HepG2 (cell line): ENCODE results near the gene COMMD8. TPM values are rescaled to one million over a fixed set of nuclear protein-coding genes. Genes with fewer than 3 reads are reported as not detected.

ENCODE experiments used
- ATAC-seq: fragments of 200-7000 bp; cut with Tn5 transposase; 3 replicates; pipeline ENCODE4 v1.9.1; 2020; ENCODE audit warnings: mild to moderate bottlenecking, moderate library complexity
- BruUV-seq: library from RNA; stranded (reverse); fragments of 400-500 nt; replicated peaks from 2 replicates; lab custom pipeline; 2021; lab: Mats Ljungman, UMichigan
- CTCF ChIA-PET: fragments of 300-600 bp; formaldehyde crosslinking; extraction: SDS; loops from one replicate; lab custom pipeline; 2021; ENCODE audit warnings: low total read pairs, inconsistent platforms, low intra/inter-chr PET ratio; lab: Yijun Ruan, JAX
- POLR2A ChIA-PET: fragments of 350-600 bp; sonication (Branson Sonifier 250); formaldehyde crosslinking; loops from one replicate; lab custom pipeline; 2020; ENCODE audit warnings: antibody characterized with exemption, inconsistent platforms; lab: Yijun Ruan, JAX
- DNase-seq: peaks from one replicate; pipeline ENCODE4 v3.0.0-alpha.2; 2015; ENCODE audit warnings: low spot score
- FAIRE-seq: peaks from 3 replicates; lab custom pipeline; 2011; peaks lifted over from hg19 to GRCh38; lab: Jason Lieb, UNC
- H2AFZ ChIP-seq: one replicate; pipeline ENCODE4 v1.6.1; 2011; ENCODE audit warnings: low read length, inconsistent platforms
- H3K27ac ChIP-seq: fragments of 300-600 bp; 3 replicates; pipeline ENCODE4 v1.8.0; 2011; ENCODE audit warnings: mixed run types, mild to moderate bottlenecking, mixed read lengths, low read length, inconsistent platforms; ENCODE audit not compliant: insufficient read depth; ENCODE audit errors: extremely low read length
- H3K27me3 ChIP-seq, 2 experiments: fragments of 200-600 bp in 1 of 2; 2 replicates in 1 of 2; 3 replicates in 1 of 2; pipeline versions ENCODE4 v1.6.0 to v1.8.0; 2011; ENCODE audit warnings: low read length in 2 of 2, mild to moderate bottlenecking in 2 of 2, moderate library complexity in 2 of 2, inconsistent platforms in 1 of 2; ENCODE audit not compliant: insufficient read depth in 2 of 2, control insufficient read depth in 1 of 2
- H3K36me3 ChIP-seq, 2 experiments: fragments of 200-600 bp in 1 of 2; replicated peaks in 1 of 2; 2 replicates in 1 of 2; 3 replicates in 1 of 2; pipeline versions ENCODE4 v1.5.1 to v1.8.0; 2011; ENCODE audit warnings: low read length in 2 of 2, inconsistent platforms in 1 of 2; ENCODE audit not compliant: insufficient read depth in 2 of 2, control insufficient read depth in 1 of 2
- H3K4me1 ChIP-seq: 2 replicates; pipeline ENCODE4 v1.5.1; 2012; ENCODE audit warnings: low read length, inconsistent platforms; ENCODE audit not compliant: insufficient read depth
- H3K4me2 ChIP-seq: 2 replicates; pipeline ENCODE4 v1.6.0; 2011; ENCODE audit warnings: low read depth, low read length, inconsistent platforms
- H3K4me3 ChIP-seq, 3 experiments: fragments of 200-600 bp in 1 of 3; sonication (generic), shearing (Covaris generic) in 1 of 3; replicated peaks in 1 of 3; 2 replicates each; pipeline ENCODE4 v1.5.1; 2011 to 2016; ENCODE audit warnings: low read length in 3 of 3, inconsistent platforms in 2 of 3, low read depth in 2 of 3, mild to moderate bottlenecking in 2 of 3, control low read depth in 1 of 3, mixed read lengths in 1 of 3; ENCODE audit not compliant: insufficient read depth in 1 of 3
- H3K79me2 ChIP-seq: one replicate; pipeline ENCODE4 v1.6.1; 2011; ENCODE audit warnings: low read length, inconsistent platforms; ENCODE audit not compliant: insufficient read depth
- H3K9ac ChIP-seq: 2 replicates; pipeline ENCODE4 v1.6.0; 2011; ENCODE audit warnings: mild to moderate bottlenecking, low read depth, low read length, inconsistent platforms; ENCODE audit not compliant: insufficient read depth
- H3K9me3 ChIP-seq: 2 replicates; pipeline ENCODE4 v1.5.1; 2012; ENCODE audit warnings: mild to moderate bottlenecking, low read length
- H4K20me1 ChIP-seq: 2 replicates; pipeline ENCODE4 v1.6.0; 2011; ENCODE audit warnings: inconsistent platforms, mild to moderate bottlenecking, low read length, moderate library complexity; ENCODE audit not compliant: insufficient read depth
- CBX2 ChIP-seq, 2 experiments: fragments of 200-600 bp in 1 of 2; sonication (generic); formaldehyde crosslinking in 1 of 2; IDR thresholded peaks; 2 replicates each; pipeline versions ENCODE4 v1.7.0 to v1.8.1; 2018 to 2022; ENCODE audit warnings: low read depth in 2 of 2, low read length in 1 of 2, mild to moderate bottlenecking in 1 of 2, missing genetic modification reagents in 1 of 2
- CHD4 ChIP-seq: fragments of 200-600 bp; sonication (generic); IDR thresholded peaks from 2 replicates; pipeline ENCODE4 v1.7.0; 2017; ENCODE audit warnings: mild to moderate bottlenecking, low read length, borderline replicate concordance
- KAT7 ChIP-seq: IDR thresholded peaks from 2 replicates; pipeline ENCODE4 v1.6.1; 2018; ENCODE audit warnings: borderline replicate concordance, missing compliant biosample characterization
- KDM3A ChIP-seq: IDR thresholded peaks from 2 replicates; pipeline ENCODE4 v1.6.1; 2018; ENCODE audit warnings: low read depth, missing compliant biosample characterization
- NFRKB ChIP-seq: fragments of 450-650 bp; IDR thresholded peaks from 2 replicates; pipeline ENCODE4 v1.6.1; 2017
- PAF1 ChIP-seq: IDR thresholded peaks from 2 replicates; pipeline ENCODE4 v1.6.1; 2016; ENCODE audit warnings: missing genetic modification reagents, missing compliant biosample characterization
- RCOR2 ChIP-seq: IDR thresholded peaks from 2 replicates; pipeline ENCODE4 v1.6.1; 2016; ENCODE audit warnings: missing biosample characterization, missing genetic modification reagents
- RXRA ChIP-seq: sonication (generic); formaldehyde crosslinking; IDR thresholded peaks from 2 replicates; pipeline ENCODE4 v1.5.1; 2020; ENCODE audit warnings: missing genetic modification reagents
- ZBTB20 ChIP-seq: sonication (generic); formaldehyde crosslinking; IDR thresholded peaks from 2 replicates; pipeline ENCODE4 v1.8.1; 2023; ENCODE audit warnings: missing genetic modification reagents, low read depth, mild to moderate bottlenecking, borderline replicate concordance
- ZNF101 ChIP-seq: sonication (generic); formaldehyde crosslinking; IDR thresholded peaks from 2 replicates; pipeline ENCODE4 v1.4.0; 2020; ENCODE audit warnings: mild to moderate bottlenecking, low read depth, missing genetic modification reagents, borderline replicate concordance
- ZNF335 ChIP-seq: sonication (generic); formaldehyde crosslinking; IDR thresholded peaks from 2 replicates; pipeline ENCODE4 v1.4.0; 2020; ENCODE audit warnings: missing genetic modification reagents
- ZNF33B ChIP-seq: sonication (generic); formaldehyde crosslinking; IDR thresholded peaks from 2 replicates; pipeline ENCODE4 v1.5.1; 2020; ENCODE audit warnings: mild to moderate bottlenecking, missing genetic modification reagents
- ZNF547 ChIP-seq: sonication (generic); formaldehyde crosslinking; IDR thresholded peaks from 2 replicates; pipeline ENCODE4 v1.5.1; 2020; ENCODE audit warnings: mild to moderate bottlenecking, missing genetic modification reagents
- ZNF549 ChIP-seq: sonication (generic); formaldehyde crosslinking; IDR thresholded peaks from 2 replicates; pipeline ENCODE4 v1.5.0; 2020; ENCODE audit warnings: missing genetic modification reagents
- ZSCAN25 ChIP-seq: sonication (generic); formaldehyde crosslinking; IDR thresholded peaks from 2 replicates; pipeline ENCODE4 v1.8.0; 2022; ENCODE audit warnings: mild to moderate bottlenecking, missing genetic modification reagents
- WGBS: methylation state at CpG from one replicate; pipeline ENCODE4 v1.1.6; 2017; ENCODE audit warnings: low lambda C conversion rate; 5-methylcytosine and 5-hydroxymethylcytosine counted together
- in situ Hi-C: cut with HindIII; loops from 2 replicates; pipeline ENCODE4 v1.10.0; 2017; ENCODE audit warnings: low pct_unique_long_range_greater_than_20kb; ENCODE audit not compliant: extremely low pct_ligation_motif_present
- intact Hi-C: fragments of 100-400 bp; cut with micrococcal nuclease; formaldehyde crosslinking; loops from one replicate; pipeline ENCODE4 v1.10.0; 2022; ENCODE audit not compliant: unreplicated experiment
- polyA plus RNA-seq, 8 experiments: library from polyadenylated mRNA; depleted of rRNA in 3 of 8; stranded (reverse) in 7 of 8; unstranded in 1 of 8; fragments of >200 nt; fragmentation: Illumina TruSeq in 4 of 8; extraction: Trizol in 4 of 8; gene quantifications; 2 replicates each; pipeline versions ENCODE4 v1.2.1 to v1.2.3, GENCODE V29; 2011 to 2016; ENCODE audit warnings: low read depth in 4 of 8, missing spikeins in 1 of 8, mixed read lengths in 1 of 8; ENCODE audit not compliant: insufficient read depth in 1 of 8
- total RNA-seq, 5 experiments: library from RNA; depleted of rRNA; stranded (reverse); fragments of >200 nt; fragmentation: Illumina TruSeq; extraction: Trizol; gene quantifications; 2 replicates each; pipeline ENCODE4 v1.2.3, GENCODE V29; 2016; ENCODE audit warnings: low read depth in 1 of 5
- TF ChIP-seq, protein P1 (sequence below): sonication (generic); formaldehyde crosslinking; IDR thresholded peaks from 2 replicates; pipeline ENCODE4 v1.5.1; 2020; ENCODE audit warnings: mild to moderate bottlenecking, missing genetic modification reagents, moderate library complexity
- TF ChIP-seq, protein P2 (sequence below): sonication (generic); formaldehyde crosslinking; IDR thresholded peaks from 2 replicates; pipeline ENCODE4 v1.9.0; 2021; ENCODE audit warnings: missing genetic modification reagents, borderline replicate concordance

Gene COMMD8
- total and polyA plus RNA-seq, 2 of the 13 experiments (the other 11 are each of a cell fraction or from before 2014, with no cell fraction given): 7.1 to 20.3 TPM

DNA sequence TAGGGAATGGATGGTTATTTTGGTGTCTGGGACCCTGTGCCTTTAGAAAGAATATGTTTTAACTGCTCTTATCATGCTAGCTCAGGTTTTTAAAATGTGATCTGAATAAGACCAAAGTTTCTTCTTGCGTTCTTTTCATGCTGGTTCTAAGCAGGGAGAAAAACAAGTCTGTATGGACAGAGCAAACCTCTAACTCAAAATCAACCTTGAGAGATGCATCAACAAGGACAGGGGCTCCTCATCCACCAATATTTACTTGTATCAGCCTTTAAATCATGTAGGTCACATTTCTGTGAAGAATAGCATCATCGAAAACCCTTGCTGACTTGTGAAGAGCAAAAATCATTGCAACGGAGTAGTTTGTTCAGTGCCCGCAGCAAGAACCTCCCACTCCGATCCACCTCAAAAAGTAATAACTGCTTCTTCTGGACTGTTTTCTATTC, 22.8 kb upstream of the COMMD8 start:
- Histone ChIP-seq H3K27me3 (peaks cover 0 to 3% of the 10 kb centered on the region in 2 experiments; a peak in 1 of 5 replicates), H2AFZ (peak overlapping the region; percentile 10), H3K27ac (no peak overlapping the region), H3K9me3 (no peaks in the 10 kb centered on the region), H3K4me2 (peak overlapping the region; percentile 89), H4K20me1 (no peaks in the 10 kb centered on the region), H3K9ac (peak overlapping the region; percentile 36; the same call in 1 of the 2 replicates), H3K4me3 (peak overlapping the region; percentile 55 to 74 (median 66); a peak in 5 of 6 replicates), H3K36me3 (no peaks in the 10 kb centered on the region), H3K4me1 (peaks cover 20% of the 10 kb centered on the region), H3K79me2 (no peaks in the 10 kb centered on the region)
- ChIA-PET POLR2A (no interaction called here), CTCF (no interaction called here)
- in situ Hi-C loops: no loop called here
- ATAC-seq: no peak
- BruUV-seq: no TSS peak
- DNase-seq: no peak
- intact Hi-C loops: no loop called here
- no peak for FAIRE-seq
- WGBS: 3% methylated on average over 5 of the region's 5 CpGs
- no peak for TF ChIP-seq ZBTB20 (CRISPR knock-in tag)
- no peak for TF ChIP-seq NFRKB
- TF ChIP-seq, protein P1, sequence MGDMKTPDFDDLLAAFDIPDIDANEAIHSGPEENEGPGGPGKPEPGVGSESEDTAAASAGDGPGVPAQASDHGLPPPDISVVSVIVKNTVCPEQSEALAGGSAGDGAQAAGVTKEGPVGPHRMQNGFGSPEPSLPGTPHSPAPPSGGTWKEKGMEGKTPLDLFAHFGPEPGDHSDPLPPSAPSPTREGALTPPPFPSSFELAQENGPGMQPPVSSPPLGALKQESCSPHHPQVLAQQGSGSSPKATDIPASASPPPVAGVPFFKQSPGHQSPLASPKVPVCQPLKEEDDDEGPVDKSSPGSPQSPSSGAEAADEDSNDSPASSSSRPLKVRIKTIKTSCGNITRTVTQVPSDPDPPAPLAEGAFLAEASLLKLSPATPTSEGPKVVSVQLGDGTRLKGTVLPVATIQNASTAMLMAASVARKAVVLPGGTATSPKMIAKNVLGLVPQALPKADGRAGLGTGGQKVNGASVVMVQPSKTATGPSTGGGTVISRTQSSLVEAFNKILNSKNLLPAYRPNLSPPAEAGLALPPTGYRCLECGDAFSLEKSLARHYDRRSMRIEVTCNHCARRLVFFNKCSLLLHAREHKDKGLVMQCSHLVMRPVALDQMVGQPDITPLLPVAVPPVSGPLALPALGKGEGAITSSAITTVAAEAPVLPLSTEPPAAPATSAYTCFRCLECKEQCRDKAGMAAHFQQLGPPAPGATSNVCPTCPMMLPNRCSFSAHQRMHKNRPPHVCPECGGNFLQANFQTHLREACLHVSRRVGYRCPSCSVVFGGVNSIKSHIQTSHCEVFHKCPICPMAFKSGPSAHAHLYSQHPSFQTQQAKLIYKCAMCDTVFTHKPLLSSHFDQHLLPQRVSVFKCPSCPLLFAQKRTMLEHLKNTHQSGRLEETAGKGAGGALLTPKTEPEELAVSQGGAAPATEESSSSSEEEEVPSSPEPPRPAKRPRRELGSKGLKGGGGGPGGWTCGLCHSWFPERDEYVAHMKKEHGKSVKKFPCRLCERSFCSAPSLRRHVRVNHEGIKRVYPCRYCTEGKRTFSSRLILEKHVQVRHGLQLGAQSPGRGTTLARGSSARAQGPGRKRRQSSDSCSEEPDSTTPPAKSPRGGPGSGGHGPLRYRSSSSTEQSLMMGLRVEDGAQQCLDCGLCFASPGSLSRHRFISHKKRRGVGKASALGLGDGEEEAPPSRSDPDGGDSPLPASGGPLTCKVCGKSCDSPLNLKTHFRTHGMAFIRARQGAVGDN: no peak
- no peak for TF ChIP-seq RXRA (CRISPR knock-in tag)
- TF ChIP-seq PAF1 (CRISPR knock-in tag): no peak
- TF ChIP-seq CBX2 (IDR thresholded peaks at IDR 0.05; ENCODE audit: low read depth, low read length): no peak
- no peak for TF ChIP-seq CBX2 (CRISPR knock-in tag; IDR thresholded peaks at IDR 0.05; ENCODE audit: low read depth)
- TF ChIP-seq CHD4: no peak
- TF ChIP-seq ZSCAN25 (CRISPR knock-in tag): no peak
- no peak for TF ChIP-seq ZNF335 (CRISPR knock-in tag)
- TF ChIP-seq KDM3A (CRISPR knock-in tag): no peak
- TF ChIP-seq KAT7: no peak
- TF ChIP-seq ZNF101 (CRISPR knock-in tag): no peak
- TF ChIP-seq RCOR2: no peak
- TF ChIP-seq, protein P2, sequence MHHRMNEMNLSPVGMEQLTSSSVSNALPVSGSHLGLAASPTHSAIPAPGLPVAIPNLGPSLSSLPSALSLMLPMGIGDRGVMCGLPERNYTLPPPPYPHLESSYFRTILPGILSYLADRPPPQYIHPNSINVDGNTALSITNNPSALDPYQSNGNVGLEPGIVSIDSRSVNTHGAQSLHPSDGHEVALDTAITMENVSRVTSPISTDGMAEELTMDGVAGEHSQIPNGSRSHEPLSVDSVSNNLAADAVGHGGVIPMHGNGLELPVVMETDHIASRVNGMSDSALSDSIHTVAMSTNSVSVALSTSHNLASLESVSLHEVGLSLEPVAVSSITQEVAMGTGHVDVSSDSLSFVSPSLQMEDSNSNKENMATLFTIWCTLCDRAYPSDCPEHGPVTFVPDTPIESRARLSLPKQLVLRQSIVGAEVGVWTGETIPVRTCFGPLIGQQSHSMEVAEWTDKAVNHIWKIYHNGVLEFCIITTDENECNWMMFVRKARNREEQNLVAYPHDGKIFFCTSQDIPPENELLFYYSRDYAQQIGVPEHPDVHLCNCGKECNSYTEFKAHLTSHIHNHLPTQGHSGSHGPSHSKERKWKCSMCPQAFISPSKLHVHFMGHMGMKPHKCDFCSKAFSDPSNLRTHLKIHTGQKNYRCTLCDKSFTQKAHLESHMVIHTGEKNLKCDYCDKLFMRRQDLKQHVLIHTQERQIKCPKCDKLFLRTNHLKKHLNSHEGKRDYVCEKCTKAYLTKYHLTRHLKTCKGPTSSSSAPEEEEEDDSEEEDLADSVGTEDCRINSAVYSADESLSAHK (CRISPR knock-in tag): no peak
- TF ChIP-seq ZNF547 (CRISPR knock-in tag): no peak
- no peak for TF ChIP-seq ZNF33B (CRISPR knock-in tag)
- no peak for TF ChIP-seq ZNF549 (CRISPR knock-in tag)
